HEK293 (cell line): ENCODE results near the gene PSTPIP2.

Source experiments
- KLF16 ChIP-seq: fragments of 450-650 bp; formaldehyde crosslinking; IDR thresholded peaks from 2 replicates; pipeline ENCODE4 v1.5.1; 2017; ENCODE audit warnings: missing biosample characterization, missing genetic modification characterization
- ZNF324 ChIP-seq: fragments of 450-650 bp; formaldehyde crosslinking; IDR thresholded peaks from 2 replicates; pipeline ENCODE4 v1.5.1; 2016; ENCODE audit warnings: missing biosample characterization, missing genetic modification characterization
- ZNF37A ChIP-seq: fragments of 450-650 bp; IDR thresholded peaks from 2 replicates; pipeline ENCODE4 v1.5.1; 2018; ENCODE audit warnings: missing biosample characterization, missing genetic modification characterization
- ZNF510 ChIP-seq: fragments of 450-650 bp; formaldehyde crosslinking; IDR thresholded peaks from 2 replicates; pipeline ENCODE4 v1.5.1; 2018; ENCODE audit warnings: mild to moderate bottlenecking, missing genetic modification characterization, missing biosample characterization; ENCODE audit not compliant: insufficient replicate concordance
- ZNF623 ChIP-seq: fragments of 450-650 bp; formaldehyde crosslinking; IDR thresholded peaks from 2 replicates; pipeline ENCODE4 v1.5.1; 2016; ENCODE audit warnings: missing biosample characterization, missing genetic modification characterization
- TF ChIP-seq, protein P1 (sequence below): fragments of 450-650 bp; formaldehyde crosslinking; IDR thresholded peaks from 2 replicates; pipeline ENCODE4 v1.5.1; 2016; ENCODE audit warnings: missing biosample characterization, missing genetic modification characterization

DNA sequence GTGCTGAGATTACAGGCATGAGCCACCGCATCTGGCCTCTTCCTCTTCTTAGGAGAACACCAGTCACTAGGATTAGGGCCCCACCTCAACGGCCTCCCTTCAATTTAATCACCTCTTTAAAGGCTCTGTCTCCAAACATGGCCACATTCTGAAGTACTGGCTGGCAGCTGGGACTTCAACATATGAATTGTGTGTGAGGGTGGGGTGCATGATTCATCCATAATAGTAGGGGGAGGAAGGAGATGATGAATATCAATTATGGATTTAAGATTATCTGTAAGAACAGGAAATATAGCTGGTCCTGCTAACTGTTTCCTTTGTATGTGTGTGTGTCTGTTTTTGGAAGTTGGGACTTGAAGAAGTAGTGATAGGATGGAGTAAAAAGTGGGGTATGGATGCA, 90.2 kb downstream of the PSTPIP2 start:
- TF ChIP-seq ZNF324 (tag by site-specific recombination) (no peak), ZNF510 (tag by site-specific recombination) (no peak), ZNF37A (tag by site-specific recombination) (no peak), ZNF623 (tag by site-specific recombination) (no peak), KLF16 (no peak)
- TF ChIP-seq, protein P1, sequence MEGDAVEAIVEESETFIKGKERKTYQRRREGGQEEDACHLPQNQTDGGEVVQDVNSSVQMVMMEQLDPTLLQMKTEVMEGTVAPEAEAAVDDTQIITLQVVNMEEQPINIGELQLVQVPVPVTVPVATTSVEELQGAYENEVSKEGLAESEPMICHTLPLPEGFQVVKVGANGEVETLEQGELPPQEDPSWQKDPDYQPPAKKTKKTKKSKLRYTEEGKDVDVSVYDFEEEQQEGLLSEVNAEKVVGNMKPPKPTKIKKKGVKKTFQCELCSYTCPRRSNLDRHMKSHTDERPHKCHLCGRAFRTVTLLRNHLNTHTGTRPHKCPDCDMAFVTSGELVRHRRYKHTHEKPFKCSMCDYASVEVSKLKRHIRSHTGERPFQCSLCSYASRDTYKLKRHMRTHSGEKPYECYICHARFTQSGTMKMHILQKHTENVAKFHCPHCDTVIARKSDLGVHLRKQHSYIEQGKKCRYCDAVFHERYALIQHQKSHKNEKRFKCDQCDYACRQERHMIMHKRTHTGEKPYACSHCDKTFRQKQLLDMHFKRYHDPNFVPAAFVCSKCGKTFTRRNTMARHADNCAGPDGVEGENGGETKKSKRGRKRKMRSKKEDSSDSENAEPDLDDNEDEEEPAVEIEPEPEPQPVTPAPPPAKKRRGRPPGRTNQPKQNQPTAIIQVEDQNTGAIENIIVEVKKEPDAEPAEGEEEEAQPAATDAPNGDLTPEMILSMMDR (tag by site-specific recombination), result no peak
